ENCODE data around the gene CAMTA1.
"Not testable (repeated sequence)": the region's sequence is repeated elsewhere in the genome, so short reads cannot be mapped to it uniquely, and the experiment has no call there.

Gene CAMTA1

GRCh38 chr1:6834366-6834765 is 49.1 kb downstream of the CAMTA1 start:
- in situ Hi-C loops (cut with MboI; ENCODE audit: low sequenced_read_pairs) = no loop called here

GRCh38 chr1:6835139-6835538 is 49.9 kb downstream of the CAMTA1 start:
- in situ Hi-C loops (cut with MboI; ENCODE audit: low sequenced_read_pairs) = no loop called here

- in situ Hi-C loops (cut with MboI; ENCODE audit: low sequenced_read_pairs) = no loop called here
Measured at GRCh38 chr1:6842301-6842700, 57.0 kb downstream of the CAMTA1 start.

GRCh38 chr1:6845786-6846185 is 60.5 kb downstream of the CAMTA1 start:
- in situ Hi-C loops (cut with MboI; ENCODE audit: low sequenced_read_pairs) = not testable (repeated sequence)

GRCh38 chr1:6848816-6849215 is 63.6 kb downstream of the CAMTA1 start:
- in situ Hi-C loops (cut with MboI; ENCODE audit: low sequenced_read_pairs) = no loop called here

GRCh38 chr1:6850537-6850936 is 65.3 kb downstream of the CAMTA1 start:
- in situ Hi-C loops (cut with MboI; ENCODE audit: low sequenced_read_pairs) = no loop called here

GRCh38 chr1:6852136-6852890 is 67.1 kb downstream of the CAMTA1 start:
- in situ Hi-C loops (cut with MboI; ENCODE audit: low sequenced_read_pairs) = no loop called here

GRCh38 chr1:6854166-6854565 is 68.9 kb downstream of the CAMTA1 start:
- in situ Hi-C loops (cut with MboI; ENCODE audit: low sequenced_read_pairs) = no loop called here

GRCh38 chr1:6857831-6858230 is 72.6 kb downstream of the CAMTA1 start:
- in situ Hi-C loops (cut with MboI; ENCODE audit: low sequenced_read_pairs) = no loop called here

GRCh38 chr1:6858596-6858995 is 73.3 kb downstream of the CAMTA1 start:
- in situ Hi-C loops (cut with MboI; ENCODE audit: low sequenced_read_pairs) = no loop called here

- in situ Hi-C loops (cut with MboI; ENCODE audit: low sequenced_read_pairs) = no loop called here
Measured at GRCh38 chr1:6859415-6860343, 74.4 kb downstream of the CAMTA1 start.

GRCh38 chr1:6860401-6860800 is 75.1 kb downstream of the CAMTA1 start:
- in situ Hi-C loops (cut with MboI; ENCODE audit: low sequenced_read_pairs) = no loop called here

- in situ Hi-C loops (cut with MboI; ENCODE audit: low sequenced_read_pairs) = no loop called here
Measured at GRCh38 chr1:6861075-6861724, 75.9 kb downstream of the CAMTA1 start.

GRCh38 chr1:6862906-6863305 is 77.7 kb downstream of the CAMTA1 start:
- in situ Hi-C loops (cut with MboI; ENCODE audit: low sequenced_read_pairs) = no loop called here

GRCh38 chr1:6864166-6864565 is 78.9 kb downstream of the CAMTA1 start:
- in situ Hi-C loops (cut with MboI; ENCODE audit: low sequenced_read_pairs) = no loop called here

- in situ Hi-C loops (cut with MboI; ENCODE audit: low sequenced_read_pairs) = no loop called here
Measured at GRCh38 chr1:6866825-6867224, 81.6 kb downstream of the CAMTA1 start.

- in situ Hi-C loops (cut with MboI; ENCODE audit: low sequenced_read_pairs) = no loop called here
Measured at GRCh38 chr1:6867321-6867720, 82.1 kb downstream of the CAMTA1 start.

- in situ Hi-C loops (cut with MboI; ENCODE audit: low sequenced_read_pairs) = no loop called here
Measured at GRCh38 chr1:6867729-6868659, 82.7 kb downstream of the CAMTA1 start.

- in situ Hi-C loops (cut with MboI; ENCODE audit: low sequenced_read_pairs) = no loop called here
Measured at GRCh38 chr1:6868660-6869380, 83.6 kb downstream of the CAMTA1 start.

GRCh38 chr1:6869545-6869944 is 84.3 kb downstream of the CAMTA1 start:
- in situ Hi-C loops (cut with MboI; ENCODE audit: low sequenced_read_pairs) = no loop called here
